NCI-H510A (cell line): ENCODE measurements around the gene KLF8.

ENCODE experiments used
- DNase-seq: peaks from one replicate; lab custom pipeline; 2025; lab: John Stamatoyannopoulos, UW

The KLF8 gene

GRCh38 chrX:56310581-56310980 is 78.4 kb downstream of the KLF8 start:
- DNase-seq: no peak

- DNase-seq: no peak
These were observed 81.2 kb downstream of the KLF8 start for GRCh38 chrX:56313308-56313707.

GRCh38 chrX:56314334-56314733 is 82.2 kb downstream of the KLF8 start:
- DNase-seq: no peak

GRCh38 chrX:56318076-56318475 is 85.9 kb downstream of the KLF8 start:
- DNase-seq: no peak

GRCh38 chrX:56319165-56319564 is 87.0 kb downstream of the KLF8 start:
- DNase-seq: no peak
